GM23248 (cell line): ENCODE data around the gene LSM3.

Experiments
- EZH2 ChIP-seq: fragments of 200-600 bp; sonication (generic); IDR thresholded peaks from 2 replicates; pipeline ENCODE4 v1.6.1; 2018; ENCODE audit warnings: antibody characterized with exemption, mild to moderate bottlenecking; ENCODE audit not compliant: insufficient read depth, poor library complexity, severe bottlenecking
- EZH2phosphoT487 ChIP-seq: fragments of 200-600 bp; sonication (generic); IDR thresholded peaks from 2 replicates; pipeline ENCODE4 v1.6.1; 2018; ENCODE audit warnings: antibody characterized with exemption, moderate library complexity, mild to moderate bottlenecking, low read depth; ENCODE audit not compliant: insufficient read depth

GRCh38 chr3:14138109-14138877 is 40.3 kb upstream of the LSM3 start:
- TF ChIP-seq EZH2 (no peak), EZH2phosphoT487 (no peak)
